ENCODE data around the gene CERS6. TPM values are rescaled to one million over a fixed set of nuclear protein-coding genes. Genes with fewer than 3 reads are reported as not detected.

The CERS6 gene
- total and polyA plus RNA-seq, 10 of the 15 experiments (the other 5 are each of a cell fraction or from before 2014, with no cell fraction given): 1.3 to 20.4 (median 14.1) TPM

GRCh38 chr2:168550670-168551069 lies 94.6 kb downstream of the CERS6 start:
- no peak for FAIRE-seq
- CTCF ChIA-PET: interaction anchor here (1.3 kb wide), 1 partner anchor 56 kb away, joined by 4 read pairs; no protein-coding TSS in a partner anchor

More at GRCh38 chr2:168550670-168551069, 94.6 kb downstream of the CERS6 start:
- in situ Hi-C loops (cut with MboI) (no loop called here), intact Hi-C loops (cut with micrococcal nuclease; ENCODE audit: unreplicated experiment) (loop anchor here (5.0 kb wide), 2 partner anchors 58 to 93 kb away; partner anchors contain the start of gene CERS6)
- Histone ChIP-seq H3K27me3 (replicated peaks in 1 of 2; ENCODE audit: control insufficient read depth in 2 of 2, insufficient read depth in 2 of 2, low read length in 1 of 2) (no peaks in the 10 kb centered on the region), H3K4me2 (ENCODE audit: control insufficient read depth, insufficient read depth) (no peak overlapping the region), H3K9ac (ENCODE audit: control insufficient read depth, insufficient read depth, low read length) (no peak overlapping the region), H3K79me2 (ENCODE audit: control insufficient read depth, insufficient read depth, low read length) (peaks cover 11% of the 10 kb centered on the region), H3K9me3 (replicated peaks; ENCODE audit: control insufficient read depth, insufficient read depth, low read length) (peaks cover 3% of the 10 kb centered on the region), H4K20me1 (ENCODE audit: control insufficient read depth, insufficient read depth) (no peaks in the 10 kb centered on the region), H3K4me3 (no peak overlapping the region), H3K4me1 (ENCODE audit: control insufficient read depth, insufficient read depth, low read length) (peaks cover 9% of the 10 kb centered on the region; the same call in 1 of the 2 replicates), H3K36me3 (ENCODE audit: control insufficient read depth in 2 of 2, insufficient read depth in 2 of 2, low read length in 1 of 2) (peaks cover 4 to 15% of the 10 kb centered on the region in 2 experiments; a peak in 3 of 4 replicates), H3K27ac (ENCODE audit: control insufficient read depth, insufficient read depth) (no peak overlapping the region), H2AFZ (ENCODE audit: control insufficient read depth, low read depth, low read length) (no peak overlapping the region)
- WGBS (ENCODE audit: insufficient coverage, insufficient replicate concordance, low lambda C conversion rate, missing lambda C conversion rate): 97% methylated on average over 5 of the region's 5 CpGs
- no peak for DNase-seq (ENCODE audit: low read depth, low spot score)
- BruUV-seq (replicated peaks): no TSS peak
- RAD21 ChIA-PET (ENCODE audit: unreplicated experiment): no interaction called here
- POLR2A ChIA-PET: interaction anchor here (0.5 kb wide), 1 partner anchor 11 kb away, joined by 3 read pairs; no protein-coding TSS in a partner anchor
- SMC1A ChIA-PET (ENCODE audit: uncharacterized antibody, unreplicated experiment): interaction anchor here (1.5 kb wide), 1 partner anchor 26 kb away, joined by 4 read pairs; no protein-coding TSS in a partner anchor
- TF ChIP-seq WRNIP1 (IDR thresholded peaks at IDR 0.05; ENCODE audit: borderline replicate concordance, low read depth, low read length): no peak
- TF ChIP-seq SMC3 (IDR thresholded peaks at IDR 0.05; ENCODE audit: borderline replicate concordance, low read length): no peak
- no peak for TF ChIP-seq NFYB (IDR thresholded peaks at IDR 0.05; ENCODE audit: insufficient read depth, low read depth, low read length)
- no peak for TF ChIP-seq BMI1 (IDR thresholded peaks at IDR 0.05; ENCODE audit: borderline replicate concordance)
- no peak for TF ChIP-seq NBN (IDR thresholded peaks at IDR 0.05)
- no peak for TF ChIP-seq SIX5 (IDR thresholded peaks at IDR 0.05; ENCODE audit: low read depth, low read length, severe bottlenecking)
- no peak for TF ChIP-seq BCL11A (IDR thresholded peaks at IDR 0.05; ENCODE audit: low read depth, low read length)
- TF ChIP-seq CHD1 (IDR thresholded peaks at IDR 0.05; ENCODE audit: low read depth, low read length): no peak
- TF ChIP-seq MTA3 (IDR thresholded peaks at IDR 0.05; ENCODE audit: borderline replicate concordance, low read length): no peak
- no peak for TF ChIP-seq ZNF384 (IDR thresholded peaks at IDR 0.05; ENCODE audit: borderline replicate concordance, low read depth, low read length)
- TF ChIP-seq, protein P1, sequence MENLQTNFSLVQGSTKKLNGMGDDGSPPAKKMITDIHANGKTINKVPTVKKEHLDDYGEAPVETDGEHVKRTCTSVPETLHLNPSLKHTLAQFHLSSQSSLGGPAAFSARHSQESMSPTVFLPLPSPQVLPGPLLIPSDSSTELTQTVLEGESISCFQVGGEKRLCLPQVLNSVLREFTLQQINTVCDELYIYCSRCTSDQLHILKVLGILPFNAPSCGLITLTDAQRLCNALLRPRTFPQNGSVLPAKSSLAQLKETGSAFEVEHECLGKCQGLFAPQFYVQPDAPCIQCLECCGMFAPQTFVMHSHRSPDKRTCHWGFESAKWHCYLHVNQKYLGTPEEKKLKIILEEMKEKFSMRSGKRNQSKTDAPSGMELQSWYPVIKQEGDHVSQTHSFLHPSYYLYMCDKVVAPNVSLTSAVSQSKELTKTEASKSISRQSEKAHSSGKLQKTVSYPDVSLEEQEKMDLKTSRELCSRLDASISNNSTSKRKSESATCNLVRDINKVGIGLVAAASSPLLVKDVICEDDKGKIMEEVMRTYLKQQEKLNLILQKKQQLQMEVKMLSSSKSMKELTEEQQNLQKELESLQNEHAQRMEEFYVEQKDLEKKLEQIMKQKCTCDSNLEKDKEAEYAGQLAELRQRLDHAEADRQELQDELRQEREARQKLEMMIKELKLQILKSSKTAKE (IDR thresholded peaks at IDR 0.05; ENCODE audit: low read depth, poor library complexity, severe bottlenecking): no peak
- TF ChIP-seq SP1 (IDR thresholded peaks at IDR 0.05; ENCODE audit: low read depth, low read length): no peak
- TF ChIP-seq, protein P2, sequence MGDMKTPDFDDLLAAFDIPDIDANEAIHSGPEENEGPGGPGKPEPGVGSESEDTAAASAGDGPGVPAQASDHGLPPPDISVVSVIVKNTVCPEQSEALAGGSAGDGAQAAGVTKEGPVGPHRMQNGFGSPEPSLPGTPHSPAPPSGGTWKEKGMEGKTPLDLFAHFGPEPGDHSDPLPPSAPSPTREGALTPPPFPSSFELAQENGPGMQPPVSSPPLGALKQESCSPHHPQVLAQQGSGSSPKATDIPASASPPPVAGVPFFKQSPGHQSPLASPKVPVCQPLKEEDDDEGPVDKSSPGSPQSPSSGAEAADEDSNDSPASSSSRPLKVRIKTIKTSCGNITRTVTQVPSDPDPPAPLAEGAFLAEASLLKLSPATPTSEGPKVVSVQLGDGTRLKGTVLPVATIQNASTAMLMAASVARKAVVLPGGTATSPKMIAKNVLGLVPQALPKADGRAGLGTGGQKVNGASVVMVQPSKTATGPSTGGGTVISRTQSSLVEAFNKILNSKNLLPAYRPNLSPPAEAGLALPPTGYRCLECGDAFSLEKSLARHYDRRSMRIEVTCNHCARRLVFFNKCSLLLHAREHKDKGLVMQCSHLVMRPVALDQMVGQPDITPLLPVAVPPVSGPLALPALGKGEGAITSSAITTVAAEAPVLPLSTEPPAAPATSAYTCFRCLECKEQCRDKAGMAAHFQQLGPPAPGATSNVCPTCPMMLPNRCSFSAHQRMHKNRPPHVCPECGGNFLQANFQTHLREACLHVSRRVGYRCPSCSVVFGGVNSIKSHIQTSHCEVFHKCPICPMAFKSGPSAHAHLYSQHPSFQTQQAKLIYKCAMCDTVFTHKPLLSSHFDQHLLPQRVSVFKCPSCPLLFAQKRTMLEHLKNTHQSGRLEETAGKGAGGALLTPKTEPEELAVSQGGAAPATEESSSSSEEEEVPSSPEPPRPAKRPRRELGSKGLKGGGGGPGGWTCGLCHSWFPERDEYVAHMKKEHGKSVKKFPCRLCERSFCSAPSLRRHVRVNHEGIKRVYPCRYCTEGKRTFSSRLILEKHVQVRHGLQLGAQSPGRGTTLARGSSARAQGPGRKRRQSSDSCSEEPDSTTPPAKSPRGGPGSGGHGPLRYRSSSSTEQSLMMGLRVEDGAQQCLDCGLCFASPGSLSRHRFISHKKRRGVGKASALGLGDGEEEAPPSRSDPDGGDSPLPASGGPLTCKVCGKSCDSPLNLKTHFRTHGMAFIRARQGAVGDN (IDR thresholded peaks at IDR 0.05): no peak
- TF ChIP-seq TCF3 (IDR thresholded peaks at IDR 0.05; ENCODE audit: borderline replicate concordance, insufficient read depth, low read depth, low read length): no peak
- TF ChIP-seq SREBF2 (IDR thresholded peaks at IDR 0.05; ENCODE audit: low read length): no peak
- TF ChIP-seq IKZF2 (IDR thresholded peaks at IDR 0.05): no peak
- no peak for TF ChIP-seq TAF1 (IDR thresholded peaks at IDR 0.05; ENCODE audit: borderline replicate concordance, low read depth, low read length)
- TF ChIP-seq, protein P3, sequence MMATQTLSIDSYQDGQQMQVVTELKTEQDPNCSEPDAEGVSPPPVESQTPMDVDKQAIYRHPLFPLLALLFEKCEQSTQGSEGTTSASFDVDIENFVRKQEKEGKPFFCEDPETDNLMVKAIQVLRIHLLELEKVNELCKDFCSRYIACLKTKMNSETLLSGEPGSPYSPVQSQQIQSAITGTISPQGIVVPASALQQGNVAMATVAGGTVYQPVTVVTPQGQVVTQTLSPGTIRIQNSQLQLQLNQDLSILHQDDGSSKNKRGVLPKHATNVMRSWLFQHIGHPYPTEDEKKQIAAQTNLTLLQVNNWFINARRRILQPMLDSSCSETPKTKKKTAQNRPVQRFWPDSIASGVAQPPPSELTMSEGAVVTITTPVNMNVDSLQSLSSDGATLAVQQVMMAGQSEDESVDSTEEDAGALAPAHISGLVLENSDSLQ (IDR thresholded peaks at IDR 0.05): no peak
- no peak for TF ChIP-seq CREM (IDR thresholded peaks at IDR 0.05; ENCODE audit: low read depth)
- ATAC-seq: no peak

Measured in GM12878 (cell line).